Uterus (tissue), 4 donors: ENCODE results near the gene WASHC1. TPM values are rescaled to one million over a fixed set of nuclear protein-coding genes. Genes with fewer than 3 reads are reported as not detected.
"Not testable (repeated sequence)": the region's sequence is repeated elsewhere in the genome, so short reads cannot be mapped to it uniquely, and the experiment has no call there.

Experiments
- DNase-seq, 2 donors: peaks; one replicate each; pipeline ENCODE4 v3.0.0-alpha.2; 2019 to 2020
- H3K27ac ChIP-seq, 2 donors: fragments of 200-600 bp; sonication (generic); 1 replicate in 1 of 2; 2 replicates in 1 of 2; pipeline ENCODE4 v1.5.1; 2016 to 2018
- H3K27me3 ChIP-seq, 2 donors: fragments of 200-600 bp; sonication (generic); one replicate each; pipeline ENCODE4 v1.5.1; 2018 to 2019; ENCODE audit warnings: control low read depth in 1 of 2
- H3K36me3 ChIP-seq, 2 donors: fragments of 200-600 bp; sonication (generic); one replicate each; pipeline ENCODE4 v1.5.1; 2019; ENCODE audit warnings: control low read depth in 1 of 2
- H3K4me1 ChIP-seq, 2 donors: fragments of 200-600 bp; sonication (generic); one replicate each; pipeline ENCODE4 v1.5.1; 2018 to 2019; ENCODE audit warnings: control low read depth in 1 of 2
- H3K4me3 ChIP-seq, 2 donors: fragments of 200-600 bp; sonication (generic); 1 replicate in 1 of 2; 2 replicates in 1 of 2; pipeline ENCODE4 v1.5.1; 2018 to 2019; ENCODE audit warnings: mild to moderate bottlenecking in 1 of 2
- H3K9me3 ChIP-seq, 2 donors: fragments of 200-600 bp; sonication (generic); one replicate each; pipeline ENCODE4 v1.5.1; 2019; ENCODE audit warnings: control low read depth in 1 of 2
- intact Hi-C: fragments of 100-400 bp; cut with DNase I; formaldehyde crosslinking; loops from one replicate; pipeline ENCODE4 v1.15.1; 2023; ENCODE audit warnings: low total_unique reads
- total RNA-seq, 4 donors: library from RNA; depleted of rRNA in 3 of 4; stranded (reverse); fragments of >200 nt in 3 of 4; gene quantifications; one replicate each; pipeline versions ENCODE4 v1.1.0 to v1.2.4, GENCODE V29; 2014 to 2023
- donor health status: DM: yes; HTN: yes; CAD: no.

Gene WASHC1
- total RNA-seq, 4 donors from 2014 or later, result 1.0 to 26.9 (median 4.7) TPM; not detected in 1

- H3K27me3 ChIP-seq, intact Hi-C loops, H3K4me3 ChIP-seq, DNase-seq, H3K27ac ChIP-seq, H3K9me3 ChIP-seq, H3K36me3 ChIP-seq, H3K4me1 ChIP-seq: not testable (repeated sequence)
Observed at GRCh38 chr9:44416-44815, 15.2 kb upstream of the WASHC1 start.

GRCh38 chr9:43636-44035 lies 14.4 kb upstream of the WASHC1 start:
- H3K9me3 ChIP-seq, H3K4me1 ChIP-seq, H3K4me3 ChIP-seq, H3K36me3 ChIP-seq, DNase-seq, H3K27me3 ChIP-seq, H3K27ac ChIP-seq, intact Hi-C loops: not testable (repeated sequence)

- intact Hi-C loops, H3K4me1 ChIP-seq, H3K36me3 ChIP-seq, H3K27me3 ChIP-seq, DNase-seq, H3K27ac ChIP-seq, H3K4me3 ChIP-seq, H3K9me3 ChIP-seq: not testable (repeated sequence)
Observed at GRCh38 chr9:43116-43515, 13.9 kb upstream of the WASHC1 start.

GRCh38 chr9:41819-42218 lies 12.6 kb upstream of the WASHC1 start:
- DNase-seq, H3K9me3 ChIP-seq, H3K36me3 ChIP-seq, H3K27me3 ChIP-seq, H3K4me1 ChIP-seq, H3K4me3 ChIP-seq, H3K27ac ChIP-seq, intact Hi-C loops: not testable (repeated sequence)

- H3K9me3 ChIP-seq, H3K27ac ChIP-seq, H3K4me3 ChIP-seq, DNase-seq, H3K36me3 ChIP-seq, H3K4me1 ChIP-seq, H3K27me3 ChIP-seq, intact Hi-C loops: not testable (repeated sequence)
Observed at GRCh38 chr9:41261-41676, 12.0 kb upstream of the WASHC1 start.

GRCh38 chr9:32308-32707 lies 3.1 kb upstream of the WASHC1 start:
- not testable (repeated sequence) for DNase-seq, H3K4me3 ChIP-seq

GRCh38 chr9:28775-29174 lies 481 bp downstream of the WASHC1 start:
- intact Hi-C loops, H3K36me3 ChIP-seq, H3K4me1 ChIP-seq, H3K27ac ChIP-seq, H3K27me3 ChIP-seq, DNase-seq, H3K9me3 ChIP-seq: not testable (repeated sequence)
- peak overlapping the region; percentile 35 to 51 for H3K4me3 ChIP-seq

More at GRCh38 chr9:32308-32707, 3.1 kb upstream of the WASHC1 start:
- H3K27me3 ChIP-seq, H3K36me3 ChIP-seq, H3K9me3 ChIP-seq, H3K4me1 ChIP-seq, intact Hi-C loops, H3K27ac ChIP-seq: not testable (repeated sequence)

GRCh38 chr9:21621-22020 lies 7.6 kb downstream of the WASHC1 start:
- H3K27ac ChIP-seq, H3K36me3 ChIP-seq, DNase-seq, H3K9me3 ChIP-seq, intact Hi-C loops, H3K27me3 ChIP-seq, H3K4me1 ChIP-seq, H3K4me3 ChIP-seq: not testable (repeated sequence)

- H3K36me3 ChIP-seq, H3K4me1 ChIP-seq, H3K27ac ChIP-seq, intact Hi-C loops, H3K9me3 ChIP-seq, DNase-seq, H3K4me3 ChIP-seq, H3K27me3 ChIP-seq: not testable (repeated sequence)
Observed at GRCh38 chr9:16875-17274, 12.4 kb downstream of the WASHC1 start.

- intact Hi-C loops, H3K4me3 ChIP-seq, H3K9me3 ChIP-seq, H3K27ac ChIP-seq, H3K4me1 ChIP-seq, H3K27me3 ChIP-seq, H3K36me3 ChIP-seq: not testable (repeated sequence)
- peak in 1 of 2 donors; percentile 33 for DNase-seq
Observed at GRCh38 chr9:14129-14809, 15.0 kb downstream of the WASHC1 start.
